ENCODE results near the gene LDLRAP1. TPM values are rescaled to one million over a fixed set of nuclear protein-coding genes. Genes with fewer than 3 reads are reported as not detected.

LDLRAP1 gene
- total and polyA plus RNA-seq, 8 donors: 10.6 to 73.7 (median 17.6) TPM; not detected in 1

GRCh38 chr1:25522031-25522655 lies 21.3 kb upstream of the LDLRAP1 start:
- Histone ChIP-seq H3K4me1 (no peaks in the 10 kb centered on the region), H3K27me3 (no peaks in the 10 kb centered on the region), H3K27ac (no peak overlapping the region), H3K36me3 (no peaks in the 10 kb centered on the region), H3K9me3 (peaks cover 0 to 10% (median 4%) of the 10 kb centered on the region in 4 donors), H3K4me3 (no peak overlapping the region)
- TF ChIP-seq EP300 (IDR thresholded peaks at IDR 0.05) (no peak), POLR2AphosphoS5 (IDR thresholded peaks at IDR 0.05) (no peak), CTCF (IDR thresholded peaks at IDR 0.05) (no peak), POLR2A (IDR thresholded peaks at IDR 0.05) (no peak)
- no peak for DNase-seq
- intact Hi-C loops (cut with DNase I; ENCODE audit: low total_unique reads): no loop called here
- WGBS, 5 donors: 79 to 85% (median 81%) methylated on average over 3 to 5 of the region's 5 CpGs

DNA sequence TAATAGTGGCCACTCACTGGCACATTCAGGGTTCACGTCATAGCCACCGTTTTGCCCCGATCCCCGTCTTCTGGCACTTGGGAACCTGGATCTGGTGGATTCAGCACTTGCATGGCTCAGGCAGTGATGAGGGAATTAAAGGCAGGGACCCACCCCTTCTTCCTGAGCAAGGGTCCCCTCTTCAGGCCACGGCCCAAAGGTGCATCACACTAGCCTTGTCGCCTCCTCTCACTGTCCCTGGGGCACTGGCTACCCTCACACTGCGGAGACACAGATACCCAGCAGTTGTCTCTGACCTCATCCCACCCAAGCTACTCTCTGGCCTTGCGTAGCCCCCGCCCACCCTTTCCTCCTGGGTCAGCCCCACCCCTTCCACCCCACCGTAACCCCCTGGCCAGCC lies 19.9 kb upstream of the LDLRAP1 start:
- peak in 1 of 2 donors; percentile 62 for DNase-seq
- H3K27me3 ChIP-seq: no peaks in the 10 kb centered on the region
- no peak overlapping the region for H3K27ac ChIP-seq
- H3K9me3 ChIP-seq: peaks cover 0 to 10% (median 4%) of the 10 kb centered on the region in 4 donors
- 58 to 81% (median 72%) methylated on average over 9 to 10 of the region's 10 CpGs for WGBS, 5 donors
- no peak for TF ChIP-seq POLR2AphosphoS5 (IDR thresholded peaks at IDR 0.05)
- TF ChIP-seq POLR2A (IDR thresholded peaks at IDR 0.05): no peak
- no peak for TF ChIP-seq EP300 (IDR thresholded peaks at IDR 0.05)
- no peak for TF ChIP-seq CTCF (IDR thresholded peaks at IDR 0.05)
- H3K4me3 ChIP-seq: no peak overlapping the region
- no peaks in the 10 kb centered on the region for H3K36me3 ChIP-seq
- intact Hi-C loops (cut with DNase I; ENCODE audit: low total_unique reads): no loop called here
- H3K4me1 ChIP-seq: no peaks in the 10 kb centered on the region

DNA sequence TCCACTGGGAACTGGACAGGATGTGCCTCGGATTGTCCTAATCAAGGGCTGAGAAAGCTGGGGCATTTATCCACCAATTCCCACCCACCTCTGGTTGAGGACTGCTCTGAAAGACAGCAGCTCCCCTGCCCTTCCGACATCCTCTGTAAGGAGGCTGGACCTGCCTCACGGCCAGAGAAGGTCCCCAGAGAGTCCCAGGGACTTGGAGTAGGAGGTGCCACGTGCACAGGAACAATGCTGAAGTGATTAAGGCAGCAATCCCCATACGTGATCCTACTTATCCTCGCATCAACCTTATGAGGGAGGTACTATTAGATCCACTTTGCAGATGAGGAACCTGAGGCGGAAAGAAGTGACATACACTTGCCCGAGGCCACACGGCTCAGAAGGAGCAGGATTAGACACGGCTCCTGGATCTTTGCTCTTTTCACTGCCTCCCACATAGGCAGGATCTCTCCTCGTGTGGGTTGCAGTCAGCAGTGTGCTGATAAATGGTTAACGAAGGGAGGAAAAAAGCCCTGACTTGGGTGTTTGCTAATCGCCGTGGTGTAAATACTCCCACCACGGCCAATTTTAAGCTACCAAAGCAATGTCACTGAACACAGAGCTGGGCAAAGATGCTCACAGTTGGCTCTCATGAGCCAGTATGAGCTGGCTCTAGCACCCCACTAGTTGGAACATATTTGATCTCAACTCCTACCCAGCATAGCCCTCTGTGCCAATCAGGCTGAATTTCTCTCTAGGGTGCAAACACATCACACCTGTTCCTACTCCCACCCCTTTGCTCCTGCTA lies 18.6 kb upstream of the LDLRAP1 start:
- H3K27ac ChIP-seq: no peak overlapping the region
- intact Hi-C loops (cut with DNase I; ENCODE audit: low total_unique reads): no loop called here
- H3K9me3 ChIP-seq: peaks cover 0 to 10% (median 4%) of the 10 kb centered on the region in 4 donors
- H3K4me1 ChIP-seq: no peaks in the 10 kb centered on the region
- 61 to 74% (median 67%) methylated on average over 15 of the region's 15 CpGs for WGBS, 5 donors
- DNase-seq: no peak
- H3K36me3 ChIP-seq: no peaks in the 10 kb centered on the region
- no peak overlapping the region for H3K4me3 ChIP-seq
- TF ChIP-seq EP300 (IDR thresholded peaks at IDR 0.05) (no peak), POLR2A (IDR thresholded peaks at IDR 0.05) (no peak), POLR2AphosphoS5 (IDR thresholded peaks at IDR 0.05) (no peak), CTCF (IDR thresholded peaks at IDR 0.05) (no peak)
- no peaks in the 10 kb centered on the region for H3K27me3 ChIP-seq

DNA sequence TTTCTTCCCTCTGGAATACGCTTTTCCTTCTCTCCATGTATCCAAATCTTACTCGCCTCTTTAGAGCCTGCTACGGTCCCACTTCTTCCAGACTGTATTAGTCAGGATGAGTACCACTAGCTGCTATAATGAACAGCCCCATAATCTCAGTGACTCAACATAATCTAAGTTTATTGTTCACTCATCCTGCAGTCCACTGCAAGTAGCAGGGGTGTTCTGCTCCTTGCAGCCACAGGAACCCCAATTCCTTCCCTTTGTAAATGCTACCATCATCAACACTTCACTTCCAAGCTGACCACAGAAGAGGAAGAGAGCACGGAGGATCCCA lies 18.1 kb upstream of the LDLRAP1 start:
- Histone ChIP-seq H3K27ac (no peak overlapping the region), H3K4me1 (no peaks in the 10 kb centered on the region), H3K9me3 (peaks cover 0 to 10% (median 4%) of the 10 kb centered on the region in 4 donors), H3K4me3 (no peak overlapping the region), H3K36me3 (no peaks in the 10 kb centered on the region), H3K27me3 (no peaks in the 10 kb centered on the region)
- no peak for DNase-seq
- no peak for TF ChIP-seq CTCF (IDR thresholded peaks at IDR 0.05)
- TF ChIP-seq EP300 (IDR thresholded peaks at IDR 0.05): no peak
- TF ChIP-seq POLR2A (IDR thresholded peaks at IDR 0.05): no peak
- no peak for TF ChIP-seq POLR2AphosphoS5 (IDR thresholded peaks at IDR 0.05)
- intact Hi-C loops (cut with DNase I; ENCODE audit: low total_unique reads): no loop called here
- WGBS, 5 donors: 83 to 98% (median 91%) methylated on average over 4 of the region's 4 CpGs
